Astrocyte (in vitro differentiated cells and primary cell): ENCODE measurements around the gene LAG3. TPM values are rescaled to one million over a fixed set of nuclear protein-coding genes. Genes with fewer than 3 reads are reported as not detected.
A peak's percentile ranks its signal among the peaks of the same experiment; 100 is the strongest.

ENCODE experiments used
- DNase-seq: peaks from one replicate; pipeline ENCODE4 v3.0.0-alpha.2; 2010; ENCODE audit warnings: low read depth
- FAIRE-seq: peaks from 2 replicates; lab custom pipeline; 2011; peaks lifted over from hg19 to GRCh38; lab: Jason Lieb, UNC
- H2AFZ ChIP-seq: 2 replicates; pipeline ENCODE4 v1.6.0; 2012; ENCODE audit warnings: low read depth, low read length, inconsistent platforms
- H3K27ac ChIP-seq: 2 replicates; pipeline ENCODE4 v1.5.1; 2011; ENCODE audit warnings: low read depth, low read length, inconsistent platforms
- H3K27me3 ChIP-seq: 2 replicates; pipeline ENCODE4 v1.6.0; 2011; ENCODE audit warnings: low read length, inconsistent platforms; ENCODE audit not compliant: insufficient read depth
- H3K36me3 ChIP-seq: 2 replicates; pipeline ENCODE4 v1.5.1; 2011; ENCODE audit warnings: low read length, inconsistent platforms; ENCODE audit not compliant: insufficient read depth
- H3K4me1 ChIP-seq: 2 replicates; pipeline ENCODE4 v1.5.1; 2011; ENCODE audit warnings: low read length, inconsistent platforms; ENCODE audit not compliant: insufficient read depth
- H3K4me2 ChIP-seq: 2 replicates; pipeline ENCODE4 v1.6.0; 2012; ENCODE audit warnings: low read length, inconsistent platforms
- H3K4me3 ChIP-seq: 2 replicates; pipeline ENCODE4 v1.5.1; 2011; ENCODE audit warnings: low read depth, mild to moderate bottlenecking, low read length, inconsistent platforms; ENCODE audit not compliant: insufficient read depth
- H3K79me2 ChIP-seq: 2 replicates; pipeline ENCODE4 v1.6.0; 2012; ENCODE audit warnings: mild to moderate bottlenecking, low read length, inconsistent platforms; ENCODE audit not compliant: insufficient read depth
- H3K9ac ChIP-seq: 2 replicates; pipeline ENCODE4 v1.6.0; 2012; ENCODE audit warnings: mild to moderate bottlenecking, low read length, inconsistent platforms
- H3K9me3 ChIP-seq: 2 replicates; pipeline ENCODE4 v1.5.1; 2012; ENCODE audit warnings: low read depth, mild to moderate bottlenecking, low read length, inconsistent platforms; ENCODE audit not compliant: insufficient read depth
- H4K20me1 ChIP-seq: 2 replicates; pipeline ENCODE4 v1.6.0; 2012; ENCODE audit warnings: low read length, inconsistent platforms; ENCODE audit not compliant: insufficient read depth
- H3K27ac Mint-ChIP-seq: one replicate; pipeline ENCODE4 v1.8.0; 2021; ENCODE audit warnings: mild to moderate bottlenecking, mixed read lengths; ENCODE audit not compliant: unreplicated experiment
- H3K27me3 Mint-ChIP-seq: one replicate; pipeline ENCODE4 v1.8.0; 2021; ENCODE audit warnings: low read depth, mixed read lengths; ENCODE audit not compliant: unreplicated experiment
- H3K36me3 Mint-ChIP-seq: one replicate; pipeline ENCODE4 v1.8.0; 2021; ENCODE audit warnings: low read depth, mixed read lengths; ENCODE audit not compliant: unreplicated experiment
- H3K4me1 Mint-ChIP-seq: one replicate; pipeline ENCODE4 v1.8.0; 2021; ENCODE audit warnings: low read depth, mixed read lengths; ENCODE audit not compliant: unreplicated experiment
- H3K4me3 Mint-ChIP-seq: one replicate; pipeline ENCODE4 v1.8.0; 2021; ENCODE audit warnings: mild to moderate bottlenecking, moderate library complexity, mixed read lengths; ENCODE audit not compliant: unreplicated experiment
- H3K9me3 Mint-ChIP-seq: one replicate; pipeline ENCODE4 v1.8.0; 2021; ENCODE audit warnings: mild to moderate bottlenecking, mixed read lengths; ENCODE audit not compliant: unreplicated experiment
- CTCF ChIP-seq: IDR thresholded peaks from 2 replicates; pipeline ENCODE4 v1.5.1; 2011; ENCODE audit warnings: low read depth, mild to moderate bottlenecking, inconsistent platforms, low read length, moderate library complexity; ENCODE audit not compliant: insufficient read depth
- EZH2 ChIP-seq: IDR thresholded peaks from 2 replicates; pipeline ENCODE4 v1.6.1; 2012; ENCODE audit warnings: mild to moderate bottlenecking, low read length, inconsistent platforms; ENCODE audit not compliant: insufficient read depth
- total RNA-seq: library from RNA; stranded (reverse); gene quantifications from 2 replicates; pipeline ENCODE4 v1.2.1, GENCODE V29; 2021

The LAG3 gene
- total RNA-seq, 1 donor from 2014 or later = 2.0 TPM

GRCh38 chr12:6773590-6774351 is 1.5 kb downstream of the LAG3 start:
- Histone ChIP-seq H4K20me1 (peaks cover 34% of the 10 kb centered on the region), H3K27me3 (no peaks in the 10 kb centered on the region), H2AFZ (no peak overlapping the region), H3K4me3 (no peak overlapping the region), H3K27ac (no peak overlapping the region), H3K4me1 (peaks cover 20% of the 10 kb centered on the region), H3K9ac (no peak overlapping the region), H3K9me3 (no peaks in the 10 kb centered on the region), H3K36me3 (peaks cover 20% of the 10 kb centered on the region), H3K4me2 (peak overlapping the region; percentile 30), H3K79me2 (peaks cover 12% of the 10 kb centered on the region)
- DNase-seq (no peak), FAIRE-seq (no peak)
- no peak overlapping the region for H3K4me3 Mint-ChIP-seq
- H3K36me3 Mint-ChIP-seq = peaks cover 31% of the 10 kb centered on the region
- H3K4me1 Mint-ChIP-seq = peaks cover 18% of the 10 kb centered on the region
- H3K9me3 Mint-ChIP-seq = no peaks in the 10 kb centered on the region
- H3K27ac Mint-ChIP-seq = no peak overlapping the region
- TF ChIP-seq CTCF = no peak
- TF ChIP-seq EZH2 = no peak
- peaks cover 38% of the 10 kb centered on the region for H3K27me3 Mint-ChIP-seq

GRCh38 chr12:6774499-6775062 is 2.3 kb downstream of the LAG3 start:
- H3K27me3 Mint-ChIP-seq = peaks cover 38% of the 10 kb centered on the region

More at GRCh38 chr12:6774499-6775062, 2.3 kb downstream of the LAG3 start:
- Histone ChIP-seq H3K9ac (no peak overlapping the region), H3K27me3 (no peaks in the 10 kb centered on the region), H3K4me1 (peaks cover 13% of the 10 kb centered on the region), H3K4me3 (no peak overlapping the region), H3K27ac (no peak overlapping the region), H3K9me3 (no peaks in the 10 kb centered on the region), H3K79me2 (peaks cover 4% of the 10 kb centered on the region), H2AFZ (no peak overlapping the region), H4K20me1 (peaks cover 26% of the 10 kb centered on the region), H3K36me3 (peaks cover 16% of the 10 kb centered on the region), H3K4me2 (no peak overlapping the region)
- H3K36me3 Mint-ChIP-seq = peaks cover 29% of the 10 kb centered on the region
- TF ChIP-seq CTCF (no peak), EZH2 (no peak)
- DNase-seq = no peak
- peaks cover under 1% of the 10 kb centered on the region for H3K9me3 Mint-ChIP-seq
- H3K27ac Mint-ChIP-seq = no peak overlapping the region
- peak overlapping the region; percentile 60 for H3K4me3 Mint-ChIP-seq
- no peak for FAIRE-seq
- H3K4me1 Mint-ChIP-seq = peaks cover 15% of the 10 kb centered on the region
